ENCODE results near the gene RTL10.

RTL10 gene

GRCh38 chr22:19854778-19855503 is at the start of gene RTL10, which contains the start of gene GNB1L:
Gene RTL10, minus strand, starts transcription at chr22:19854874. Its CDS starts 2,613 bp downstream, at chr22:19852261.
Gene GNB1L, minus strand, starts transcription at chr22:19854874. Its CDS starts 33,519 bp downstream, at chr22:19821355.
- Histone ChIP-seq H3K27ac (peak within 1 kb of the TSS; percentile 83), H3K4me1 (ENCODE audit: control insufficient read depth in 1 of 2, insufficient read depth in 1 of 2, low read depth in 1 of 2, low read length in 1 of 2) (peaks cover 29 to 30% of the 10 kb centered on the region in 2 experiments), H3K4me3 (ENCODE audit: low read depth in 1 of 2, low read length in 1 of 2) (peak within 1 kb of the TSS; percentile 76 to 90), H3K9me3 (no peaks in the 10 kb centered on the region), H3K36me3 (peaks cover 24% of the 10 kb centered on the region), H3K27me3 (no peaks in the 10 kb centered on the region)
- peak; percentile 58 for TF ChIP-seq CTCF (IDR thresholded peaks at IDR 0.05)

DNA sequence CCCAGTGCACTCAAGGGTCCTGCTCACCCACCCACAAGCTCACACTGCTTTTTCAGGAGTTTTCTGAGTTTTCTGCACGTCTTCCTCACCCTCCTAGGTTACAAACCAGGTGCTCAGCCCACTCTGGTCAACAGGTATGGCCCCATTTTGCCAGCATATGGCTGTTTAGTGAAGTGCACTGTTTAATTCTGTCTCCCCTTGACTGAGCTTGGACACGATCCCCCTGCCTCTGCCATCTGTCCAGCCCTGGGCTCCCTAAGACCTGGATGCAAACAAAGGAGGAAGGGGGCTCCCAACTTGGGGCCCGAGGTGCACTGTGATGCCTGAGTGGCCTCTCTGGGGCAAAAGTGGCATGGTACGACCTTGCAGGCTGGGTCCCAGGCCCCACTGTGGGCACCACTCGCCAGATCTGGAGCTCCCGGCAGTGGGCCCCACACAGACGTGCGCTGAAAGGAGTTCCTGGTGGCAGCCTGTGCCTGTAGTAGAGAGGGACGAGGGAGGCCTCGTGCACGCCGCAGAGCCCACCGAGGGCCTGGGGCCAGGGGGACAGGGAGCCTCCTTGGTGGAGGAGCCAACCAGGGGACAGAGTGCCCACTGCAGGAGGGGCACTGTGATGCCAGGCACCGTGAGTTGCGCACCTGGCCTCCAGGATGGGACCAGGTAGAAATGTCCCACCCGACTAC is 49.6 kb upstream of the RTL10 start:
- H3K4me1 ChIP-seq (ENCODE audit: control insufficient read depth in 1 of 2, insufficient read depth in 1 of 2, low read depth in 1 of 2, low read length in 1 of 2): no peaks in the 10 kb centered on the region
- H3K27me3 ChIP-seq: no peaks in the 10 kb centered on the region
- TF ChIP-seq CTCF (IDR thresholded peaks at IDR 0.05): no peak
- no peak overlapping the region for H3K27ac ChIP-seq
- H3K9me3 ChIP-seq: no peaks in the 10 kb centered on the region
- peaks cover 32% of the 10 kb centered on the region for H3K36me3 ChIP-seq
- H3K4me3 ChIP-seq (ENCODE audit: low read depth in 1 of 2, low read length in 1 of 2): no peak overlapping the region

DNA sequence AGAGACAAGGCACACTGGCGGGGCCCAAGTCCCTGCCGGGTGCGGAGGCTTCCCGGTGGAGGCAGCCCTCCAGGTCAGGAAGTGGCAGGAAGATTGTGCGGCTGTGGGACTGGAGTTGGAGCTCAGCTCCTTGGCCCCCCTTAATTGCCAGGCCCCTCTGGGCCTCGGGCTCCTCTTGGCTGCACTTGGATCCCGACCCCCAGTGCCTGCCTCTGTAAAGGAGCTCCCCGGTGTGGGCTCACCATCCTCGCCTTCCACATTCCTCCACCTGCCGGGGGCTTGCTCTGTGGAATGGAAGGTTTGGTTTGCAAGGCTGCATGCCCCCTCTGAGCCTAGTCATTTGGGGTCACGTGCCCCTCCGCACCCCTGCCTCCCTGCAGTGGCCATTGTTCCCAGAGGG is 48.8 kb upstream of the RTL10 start:
- TF ChIP-seq CTCF (IDR thresholded peaks at IDR 0.05): no peak
- no peak overlapping the region for H3K27ac ChIP-seq

GRCh38 chr22:19903031-19903430 is 48.4 kb upstream of the RTL10 start:
- Histone ChIP-seq H3K4me3 (ENCODE audit: low read depth in 1 of 2, low read length in 1 of 2) (no peak overlapping the region), H3K27me3 (no peaks in the 10 kb centered on the region), H3K4me1 (ENCODE audit: control insufficient read depth in 1 of 2, insufficient read depth in 1 of 2, low read depth in 1 of 2, low read length in 1 of 2) (no peaks in the 10 kb centered on the region), H3K27ac (no peak overlapping the region), H3K9me3 (no peaks in the 10 kb centered on the region), H3K36me3 (peaks cover 41% of the 10 kb centered on the region)
- no peak for TF ChIP-seq CTCF (IDR thresholded peaks at IDR 0.05)

More for the DNA sequence above, 48.8 kb upstream of the RTL10 start:
- H3K36me3 ChIP-seq: peaks cover 39% of the 10 kb centered on the region
- no peak overlapping the region for H3K4me3 ChIP-seq (ENCODE audit: low read depth in 1 of 2, low read length in 1 of 2)
- H3K4me1 ChIP-seq (ENCODE audit: control insufficient read depth in 1 of 2, insufficient read depth in 1 of 2, low read depth in 1 of 2, low read length in 1 of 2): no peaks in the 10 kb centered on the region
- H3K9me3 ChIP-seq: no peaks in the 10 kb centered on the region
- no peaks in the 10 kb centered on the region for H3K27me3 ChIP-seq

DNA sequence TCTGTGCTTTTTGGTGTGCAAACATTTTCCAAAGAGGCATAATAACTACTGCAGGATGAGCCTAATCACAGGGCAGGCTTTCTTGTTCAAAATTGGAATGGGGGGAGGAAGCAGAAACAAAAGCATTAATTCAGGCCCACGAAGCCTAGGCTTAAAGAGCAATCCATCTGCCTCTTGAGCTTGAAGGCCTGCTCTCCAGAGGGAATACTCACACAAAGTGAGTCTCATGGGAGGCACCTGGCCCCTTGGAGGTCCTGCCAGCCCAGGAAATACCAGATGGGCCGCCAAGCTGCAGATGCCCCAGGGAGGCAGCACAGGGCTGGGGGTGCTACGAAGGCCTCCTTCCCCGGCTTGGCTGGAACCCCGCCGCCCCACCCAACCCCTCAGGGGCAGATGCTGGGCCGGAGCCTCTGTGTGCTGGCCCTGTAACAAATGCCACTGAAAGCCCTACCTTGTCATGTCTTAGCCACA is 47.6 kb upstream of the RTL10 start:
- no peaks in the 10 kb centered on the region for H3K4me1 ChIP-seq (ENCODE audit: control insufficient read depth in 1 of 2, insufficient read depth in 1 of 2, low read depth in 1 of 2, low read length in 1 of 2)
- no peak overlapping the region for H3K4me3 ChIP-seq (ENCODE audit: low read depth in 1 of 2, low read length in 1 of 2)
- no peaks in the 10 kb centered on the region for H3K9me3 ChIP-seq
- H3K27me3 ChIP-seq: no peaks in the 10 kb centered on the region
- H3K27ac ChIP-seq: no peak overlapping the region
- H3K36me3 ChIP-seq: peaks cover 46% of the 10 kb centered on the region
- no peak for TF ChIP-seq CTCF (IDR thresholded peaks at IDR 0.05)

Measured in neutrophil (primary cell).